CD14-positive monocyte (primary cell): ENCODE measurements around the gene SLC12A8. TPM values are rescaled to one million over a fixed set of nuclear protein-coding genes. Genes with fewer than 3 reads are reported as not detected.

Source experiments
- DNase-seq, 3 donors: peaks; one replicate each; pipeline ENCODE4 v3.0.0-alpha.2; 2011 to 2022
- H2AFZ ChIP-seq: 2 replicates; pipeline ENCODE4 v1.6.0; 2012; ENCODE audit warnings: mild to moderate bottlenecking, low read depth, low read length, inconsistent platforms; ENCODE audit not compliant: insufficient read depth, poor library complexity, severe bottlenecking
- H3K27ac ChIP-seq, 2 donors: 1 replicate in 1 of 2; 2 replicates in 1 of 2; pipeline ENCODE4 v1.5.1; 2012 to 2013; ENCODE audit warnings: low read length in 2 of 2, control low read depth in 1 of 2, inconsistent platforms in 1 of 2, low read depth in 1 of 2, mild to moderate bottlenecking in 1 of 2
- H3K27me3 ChIP-seq, 2 donors: one replicate each; pipeline versions ENCODE4 v1.6.0 to v1.6.1; 2011 to 2013; ENCODE audit warnings: low read length in 2 of 2; ENCODE audit not compliant: control insufficient read depth in 2 of 2, insufficient read depth in 2 of 2
- H3K36me3 ChIP-seq, 2 donors: replicated peaks in 1 of 2; 1 replicate in 1 of 2; 2 replicates in 1 of 2; pipeline versions ENCODE4 v1.5.1 to v1.6.1; 2012 to 2013; ENCODE audit warnings: low read length in 2 of 2, control low read depth in 1 of 2, inconsistent platforms in 1 of 2, mild to moderate bottlenecking in 1 of 2; ENCODE audit not compliant: insufficient read depth in 2 of 2, control insufficient read depth in 1 of 2
- H3K4me1 ChIP-seq, 2 donors: 1 replicate in 1 of 2; 2 replicates in 1 of 2; pipeline versions ENCODE4 v1.5.1 to v1.6.1; 2012 to 2013; ENCODE audit warnings: low read length in 2 of 2, control low read depth in 1 of 2, inconsistent platforms in 1 of 2, mild to moderate bottlenecking in 1 of 2, moderate library complexity in 1 of 2; ENCODE audit not compliant: insufficient read depth in 2 of 2, control insufficient read depth in 1 of 2
- H3K4me2 ChIP-seq: replicated peaks from 2 replicates; pipeline ENCODE3; 2012; ENCODE audit warnings: low read length, moderate library complexity, mild to moderate bottlenecking; ENCODE audit not compliant: poor library complexity, severe bottlenecking; ENCODE audit errors: extremely low read depth
- H3K4me3 ChIP-seq, 3 experiments: fragments of 200-600 bp in 1 of 3; sonication (generic) in 1 of 3; replicated peaks in 1 of 3; 1 replicate in 2 of 3; 2 replicates in 1 of 3; pipeline ENCODE4 v1.5.1; 2011 to 2013; ENCODE audit warnings: low read length in 3 of 3, mild to moderate bottlenecking in 3 of 3, control low read depth in 2 of 3, low read depth in 2 of 3, inconsistent platforms in 1 of 3, moderate library complexity in 1 of 3
- H3K79me2 ChIP-seq: 2 replicates; pipeline ENCODE4 v1.6.0; 2012; ENCODE audit warnings: mild to moderate bottlenecking, control low read depth, inconsistent platforms, low read length, moderate library complexity; ENCODE audit not compliant: insufficient read depth
- H3K9ac ChIP-seq: 2 replicates; pipeline ENCODE4 v1.6.0; 2017; ENCODE audit warnings: low read length, mild to moderate bottlenecking; ENCODE audit not compliant: insufficient read depth, poor library complexity, severe bottlenecking
- H3K9me3 ChIP-seq, 2 donors: replicated peaks in 1 of 2; 1 replicate in 1 of 2; 2 replicates in 1 of 2; pipeline versions ENCODE4 v1.5.1 to v1.6.1; 2012 to 2013; ENCODE audit warnings: low read length in 2 of 2, control low read depth in 1 of 2; ENCODE audit not compliant: control insufficient read depth in 1 of 2, insufficient read depth in 1 of 2
- H4K20me1 ChIP-seq: 2 replicates; pipeline ENCODE4 v1.6.0; 2012; ENCODE audit warnings: mild to moderate bottlenecking, low read length, control low read depth, moderate library complexity; ENCODE audit not compliant: insufficient read depth
- H3K27ac Mint-ChIP-seq, 7 donors: one replicate each; pipeline ENCODE4 v1.8.0; 2020; ENCODE audit warnings: mild to moderate bottlenecking in 7 of 7, mixed read lengths in 7 of 7, moderate library complexity in 6 of 7, inconsistent platforms in 2 of 7
- H3K27me3 Mint-ChIP-seq, 3 donors: one replicate each; pipeline ENCODE4 v1.8.0; 2021 to 2022; ENCODE audit warnings: low read depth in 3 of 3, mild to moderate bottlenecking in 3 of 3, mixed read lengths in 3 of 3, moderate library complexity in 3 of 3, inconsistent platforms in 1 of 3
- H3K36me3 Mint-ChIP-seq, 2 donors: one replicate each; pipeline ENCODE4 v1.8.0; 2020; ENCODE audit warnings: mixed read lengths in 2 of 2, inconsistent platforms in 1 of 2, mild to moderate bottlenecking in 1 of 2
- H3K4me1 Mint-ChIP-seq: one replicate; pipeline ENCODE4 v1.8.0; 2020; ENCODE audit warnings: mild to moderate bottlenecking, mixed read lengths
- H3K4me3 Mint-ChIP-seq, 2 donors: one replicate each; pipeline ENCODE4 v1.8.0; 2020; ENCODE audit warnings: mild to moderate bottlenecking in 2 of 2, mixed read lengths in 2 of 2, moderate library complexity in 1 of 2
- H3K9me3 Mint-ChIP-seq, 7 donors: one replicate each; pipeline ENCODE4 v1.8.0; 2020 to 2022; ENCODE audit warnings: mixed read lengths in 7 of 7, mild to moderate bottlenecking in 6 of 7, moderate library complexity in 6 of 7, inconsistent platforms in 2 of 7
- CTCF ChIP-seq: fragments of 200-600 bp; IDR thresholded peaks from one replicate; pipeline ENCODE4 v1.8.0; 2022; ENCODE audit warnings: antibody characterized with exemption, mild to moderate bottlenecking
- WGBS: methylation state at CpG from one replicate; pipeline ENCODE4 v1.1.5; 2013; ENCODE audit warnings: missing lambda C conversion rate; ENCODE audit not compliant: insufficient coverage; 5-methylcytosine and 5-hydroxymethylcytosine counted together
- intact Hi-C, 2 donors: fragments of 100-400 bp; cut with micrococcal nuclease; formaldehyde crosslinking; loops; one replicate each; pipeline versions ENCODE4 v1.15.0 to v1.15.1; 2023
- polyA plus RNA-seq, 3 donors: library from polyadenylated mRNA; depleted of rRNA in 1 of 3; unstranded in 2 of 3; stranded (reverse) in 1 of 3; fragments of 300-500 nt in 2 of 3; fragments of >200 nt in 1 of 3; fragmentation: Illumina TruSeq in 2 of 3; gene quantifications; 1 replicate in 2 of 3; 2 replicates in 1 of 3; pipeline ENCODE4 v1.2.3, GENCODE V29; 2012 to 2021

Gene SLC12A8
- polyA plus RNA-seq, 3 donors = 0.23 to 0.46 (median 0.35) TPM

GRCh38 chr3:125214738-125215137 is 2.2 kb upstream of the SLC12A8 start:
- Histone ChIP-seq H3K4me3 (no peak overlapping the region), H3K4me1 (peaks cover 0 to 8% of the 10 kb centered on the region in 2 donors), H4K20me1 (no peaks in the 10 kb centered on the region), H3K79me2 (no peaks in the 10 kb centered on the region), H3K4me2 (no peak overlapping the region), H3K9me3 (peaks cover 0 to 5% of the 10 kb centered on the region in 2 donors), H3K27ac (no peak overlapping the region), H3K9ac (no peak overlapping the region), H2AFZ (no peak overlapping the region), H3K36me3 (no peaks in the 10 kb centered on the region), H3K27me3 (peaks cover 47 to 56% of the 10 kb centered on the region in 2 donors)
- DNase-seq = peak; percentile 9 to 68 (median 19)
- intact Hi-C loops = no loop called here
- H3K4me1 Mint-ChIP-seq = peaks cover 13% of the 10 kb centered on the region
- H3K27ac Mint-ChIP-seq = no peak overlapping the region
- no peak for TF ChIP-seq CTCF
- H3K4me3 Mint-ChIP-seq = peak overlapping the region in 1 of 2 donors; percentile 68
- WGBS = no CpG with 5 or more reads among the region's 3 CpGs
- H3K27me3 Mint-ChIP-seq = peaks cover 53 to 71% (median 56%) of the 10 kb centered on the region in 3 donors
- peaks cover 0 to 9% (median 2%) of the 10 kb centered on the region in 7 donors for H3K9me3 Mint-ChIP-seq
- peaks cover 0 to 2% of the 10 kb centered on the region in 2 donors for H3K36me3 Mint-ChIP-seq

GRCh38 chr3:125213946-125214542 is 1.5 kb upstream of the SLC12A8 start:
- H3K4me3 Mint-ChIP-seq = peak overlapping the region in 1 of 2 donors; percentile 68
- H3K27me3 ChIP-seq = peaks cover 54 to 59% of the 10 kb centered on the region in 2 donors
- H4K20me1 ChIP-seq = no peaks in the 10 kb centered on the region
- no peak overlapping the region for H2AFZ ChIP-seq
- peaks cover 0 to 9% (median 2%) of the 10 kb centered on the region in 7 donors for H3K9me3 Mint-ChIP-seq
- H3K4me3 ChIP-seq = no peak overlapping the region
- peaks cover 0 to 8% of the 10 kb centered on the region in 2 donors for H3K4me1 ChIP-seq
- H3K27me3 Mint-ChIP-seq = peaks cover 54 to 74% (median 57%) of the 10 kb centered on the region in 3 donors
- H3K79me2 ChIP-seq = no peaks in the 10 kb centered on the region
- no peaks in the 10 kb centered on the region for H3K36me3 ChIP-seq
- no peak overlapping the region for H3K27ac ChIP-seq
- no peak overlapping the region for H3K4me2 ChIP-seq
- H3K27ac Mint-ChIP-seq = no peak overlapping the region
- DNase-seq = no peak
- intact Hi-C loops = no loop called here
- H3K9ac ChIP-seq = no peak overlapping the region
- peaks cover 0 to 5% of the 10 kb centered on the region in 2 donors for H3K9me3 ChIP-seq
- peaks cover 13% of the 10 kb centered on the region for H3K4me1 Mint-ChIP-seq
- H3K36me3 Mint-ChIP-seq = peaks cover 0 to 2% of the 10 kb centered on the region in 2 donors
- 91% methylated on average over 4 of the region's 7 CpGs for WGBS
- TF ChIP-seq CTCF = no peak
